Kidney (tissue), 14 donors: ENCODE measurements around the gene PLA2G15. TPM values are rescaled to one million over a fixed set of nuclear protein-coding genes. Genes with fewer than 3 reads are reported as not detected.

Experiments used
- DNase-seq, 5 donors: peaks; one replicate each; pipeline ENCODE4 v3.0.0-alpha.2; 2013 to 2020
- FAIRE-seq: peaks from 2 replicates; lab custom pipeline; 2012; peaks lifted over from hg19 to GRCh38; lab: Jason Lieb, UNC
- H3K27ac ChIP-seq, 2 donors: one replicate each; pipeline ENCODE4 v1.7.0; 2013; ENCODE audit warnings: low read depth in 2 of 2, low read length in 2 of 2, inconsistent platforms in 1 of 2
- H3K27me3 ChIP-seq: one replicate; pipeline ENCODE4 v1.7.1; 2013; ENCODE audit warnings: low read length, inconsistent platforms; ENCODE audit not compliant: control insufficient read depth, insufficient read depth
- H3K36me3 ChIP-seq, 3 donors: one replicate each; pipeline versions ENCODE4 v1.7.0 to v1.7.1; 2013; ENCODE audit warnings: low read length in 3 of 3, control low read depth in 1 of 3, inconsistent platforms in 1 of 3; ENCODE audit not compliant: insufficient read depth in 3 of 3, control insufficient read depth in 2 of 3
- H3K4me1 ChIP-seq, 3 donors: one replicate each; pipeline versions ENCODE4 v1.7.0 to v1.7.1; 2013; ENCODE audit warnings: low read length in 3 of 3, inconsistent platforms in 1 of 3, low read depth in 1 of 3; ENCODE audit not compliant: control insufficient read depth in 2 of 3, insufficient read depth in 2 of 3
- H3K4me3 ChIP-seq, 3 donors: one replicate each; pipeline versions ENCODE4 v1.7.0 to v1.8.1; 2013; ENCODE audit warnings: low read length in 3 of 3, control low read depth in 1 of 3, inconsistent platforms in 1 of 3
- H3K9ac ChIP-seq, 3 donors: one replicate each; pipeline versions ENCODE4 v1.7.0 to v1.7.1; 2013; ENCODE audit warnings: low read length in 3 of 3, control low read depth in 1 of 3, inconsistent platforms in 1 of 3
- H3K9me3 ChIP-seq, 3 donors: one replicate each; pipeline versions ENCODE4 v1.7.0 to v1.7.1; 2013; ENCODE audit warnings: low read length in 3 of 3, control low read depth in 1 of 3, inconsistent platforms in 1 of 3; ENCODE audit not compliant: control insufficient read depth in 2 of 3, insufficient read depth in 1 of 3
- intact Hi-C: fragments of 100-400 bp; cut with DNase I; formaldehyde crosslinking; loops from one replicate; pipeline ENCODE4 v1.11.1; 2022
- polyA plus RNA-seq: library from polyadenylated mRNA; stranded (reverse); fragments of 350-450 nt; fragmentation: Illumina TruSeq; extraction: RNeasy Lipid Tissue Mini Kit (QIAGEN cat#74804); gene quantifications from one replicate; pipeline ENCODE4 v1.2.3, GENCODE V29; 2014; ENCODE audit warnings: low read depth, low replicate concordance; ENCODE audit not compliant: insufficient read depth
- total RNA-seq: library from RNA; stranded (reverse); fragmentation: NEBNext Ultra II Directional; extraction: Animal tissue kit (Norgen Biotek cat#: 25700); gene quantifications from one replicate; pipeline ENCODE4 v1.2.1, GENCODE V29; 2021
- TF ChIP-seq, protein P1 (sequence below): IDR thresholded peaks from 3 replicates; pipeline ENCODE4 v1.5.1; 2012; ENCODE audit warnings: mild to moderate bottlenecking, moderate library complexity, borderline replicate concordance; ENCODE audit not compliant: insufficient read depth; ENCODE audit errors: extremely low read depth
- donor health status: control.
- donor health status: control.
- donor health status: control.
- donor health status: control.
- donor health status: control.
- donor health status: DM: yes; HTN: yes; CAD: no.
- donor health status: Normal renal cell carcinoma (clear cell type).

PLA2G15 gene
- total and polyA plus RNA-seq, 2 donors from 2014 or later = 35.1 to 44.4 TPM

DNA sequence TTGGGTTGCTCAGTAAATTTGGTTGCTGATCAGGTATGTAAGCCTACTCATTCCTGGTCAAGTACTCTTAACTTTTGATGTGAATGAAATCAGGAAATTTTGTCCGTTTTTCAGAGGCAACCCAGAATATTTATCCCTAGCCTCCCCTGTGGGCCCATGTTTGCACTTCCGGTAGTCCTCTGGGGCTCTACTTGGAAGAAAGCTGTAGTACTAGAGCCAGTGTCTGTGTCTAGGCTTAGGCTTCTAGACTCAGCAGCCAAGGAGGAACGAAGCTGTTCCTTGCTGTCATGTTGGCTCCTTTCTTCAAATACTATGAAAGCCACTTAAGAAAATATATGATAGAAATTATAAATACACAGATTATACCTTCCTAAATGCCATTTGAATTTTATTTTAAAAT, 30.4 kb upstream of the PLA2G15 start:
- no peaks in the 10 kb centered on the region for H3K4me1 ChIP-seq
- intact Hi-C loops = loop anchor here (10.0 kb wide), 1 partner anchor 120 kb away; no protein-coding TSS in a partner anchor
- TF ChIP-seq, protein P1, sequence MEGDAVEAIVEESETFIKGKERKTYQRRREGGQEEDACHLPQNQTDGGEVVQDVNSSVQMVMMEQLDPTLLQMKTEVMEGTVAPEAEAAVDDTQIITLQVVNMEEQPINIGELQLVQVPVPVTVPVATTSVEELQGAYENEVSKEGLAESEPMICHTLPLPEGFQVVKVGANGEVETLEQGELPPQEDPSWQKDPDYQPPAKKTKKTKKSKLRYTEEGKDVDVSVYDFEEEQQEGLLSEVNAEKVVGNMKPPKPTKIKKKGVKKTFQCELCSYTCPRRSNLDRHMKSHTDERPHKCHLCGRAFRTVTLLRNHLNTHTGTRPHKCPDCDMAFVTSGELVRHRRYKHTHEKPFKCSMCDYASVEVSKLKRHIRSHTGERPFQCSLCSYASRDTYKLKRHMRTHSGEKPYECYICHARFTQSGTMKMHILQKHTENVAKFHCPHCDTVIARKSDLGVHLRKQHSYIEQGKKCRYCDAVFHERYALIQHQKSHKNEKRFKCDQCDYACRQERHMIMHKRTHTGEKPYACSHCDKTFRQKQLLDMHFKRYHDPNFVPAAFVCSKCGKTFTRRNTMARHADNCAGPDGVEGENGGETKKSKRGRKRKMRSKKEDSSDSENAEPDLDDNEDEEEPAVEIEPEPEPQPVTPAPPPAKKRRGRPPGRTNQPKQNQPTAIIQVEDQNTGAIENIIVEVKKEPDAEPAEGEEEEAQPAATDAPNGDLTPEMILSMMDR = no peak
- peaks cover 0 to 2% (median 0%) of the 10 kb centered on the region in 3 donors for H3K36me3 ChIP-seq
- FAIRE-seq (no peak), DNase-seq (no peak)
- H3K27ac ChIP-seq = no peak overlapping the region
- H3K9me3 ChIP-seq = no peaks in the 10 kb centered on the region
- no peaks in the 10 kb centered on the region for H3K27me3 ChIP-seq
- H3K4me3 ChIP-seq = no peak overlapping the region
- H3K9ac ChIP-seq = no peak overlapping the region

DNA sequence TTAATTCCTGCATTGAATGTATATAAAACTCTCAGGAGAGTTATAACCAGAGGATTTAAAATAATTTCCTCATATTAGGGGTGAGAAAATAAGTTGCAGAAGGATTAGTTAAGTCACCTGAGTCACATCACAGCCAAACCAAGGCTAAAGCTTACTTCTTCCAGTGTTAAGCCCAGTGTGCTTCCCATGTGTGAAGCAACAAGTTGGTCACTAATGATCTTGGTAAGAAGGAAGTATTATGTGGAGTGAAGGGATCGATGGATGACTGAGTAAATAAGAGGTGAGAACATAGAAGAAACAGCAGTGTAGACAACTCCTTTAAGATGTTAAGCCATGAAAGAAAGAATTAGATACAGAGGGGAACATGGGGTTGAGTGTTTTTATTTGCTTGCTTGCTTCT, 29.9 kb upstream of the PLA2G15 start:
- no peak for DNase-seq
- Histone ChIP-seq H3K27me3 (no peaks in the 10 kb centered on the region), H3K9me3 (no peaks in the 10 kb centered on the region), H3K27ac (no peak overlapping the region), H3K9ac (no peak overlapping the region), H3K4me3 (no peak overlapping the region), H3K4me1 (no peaks in the 10 kb centered on the region), H3K36me3 (peaks cover 0 to 2% (median 0%) of the 10 kb centered on the region in 3 donors)
- no peak for FAIRE-seq
- TF ChIP-seq, protein P1 = no peak
- intact Hi-C loops = loop anchor here (10.0 kb wide), 1 partner anchor 121 kb away; no protein-coding TSS in a partner anchor

DNA sequence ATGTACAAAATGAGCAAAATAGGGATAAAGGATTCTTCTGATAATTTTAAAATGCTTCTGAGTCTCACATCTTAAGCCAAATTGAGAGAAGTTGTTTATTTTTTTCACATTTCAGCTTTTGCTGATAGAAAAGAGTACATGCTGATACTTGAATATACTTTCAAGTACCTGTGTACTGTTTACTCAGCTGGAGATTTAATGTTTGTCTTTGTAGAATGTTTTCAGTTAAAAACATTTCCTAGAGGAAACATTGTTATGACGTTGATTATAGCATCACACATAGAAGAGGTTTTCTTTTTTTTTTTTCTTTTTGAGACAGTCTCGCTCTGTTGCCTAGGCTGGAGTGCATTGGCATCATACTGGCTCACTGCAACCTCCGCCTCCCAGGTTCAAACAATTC, 28.9 kb upstream of the PLA2G15 start:
- H3K27me3 ChIP-seq = no peaks in the 10 kb centered on the region
- intact Hi-C loops = loop anchor here (10.0 kb wide), 1 partner anchor 121 kb away; no protein-coding TSS in a partner anchor
- no peaks in the 10 kb centered on the region for H3K4me1 ChIP-seq
- FAIRE-seq (no peak), DNase-seq (no peak)
- H3K9me3 ChIP-seq = no peaks in the 10 kb centered on the region
- TF ChIP-seq, protein P1 = no peak
- no peak overlapping the region for H3K9ac ChIP-seq
- H3K4me3 ChIP-seq = no peak overlapping the region
- H3K27ac ChIP-seq = no peak overlapping the region
- peaks cover 0 to 4% (median 0%) of the 10 kb centered on the region in 3 donors for H3K36me3 ChIP-seq

- no peak overlapping the region for H3K27ac ChIP-seq
- no peaks in the 10 kb centered on the region for H3K9me3 ChIP-seq
- no peak for FAIRE-seq
- no peak overlapping the region for H3K9ac ChIP-seq
- TF ChIP-seq, protein P1 = no peak
- no peak overlapping the region for H3K4me3 ChIP-seq
- peaks cover 0 to 5% (median 0%) of the 10 kb centered on the region in 3 donors for H3K36me3 ChIP-seq
- intact Hi-C loops = loop anchor here (10.0 kb wide), 1 partner anchor 123 kb away; no protein-coding TSS in a partner anchor
- no peaks in the 10 kb centered on the region for H3K27me3 ChIP-seq
- no peak for DNase-seq
- H3K4me1 ChIP-seq = no peaks in the 10 kb centered on the region
These were observed 27.7 kb upstream of the PLA2G15 start for GRCh38 chr16:68217506-68217905.
